Spleen (tissue), 11 donors: ENCODE results near the gene ST6GALNAC5. TPM values are rescaled to one million over a fixed set of nuclear protein-coding genes. Genes with fewer than 3 reads are reported as not detected.

Experiments used
- DNase-seq: peaks from one replicate; pipeline ENCODE4 v3.0.0-alpha.2; 2020
- H3K27ac ChIP-seq, 8 donors: fragments of 200-600 bp; sonication (generic) in 7 of 8; 1 replicate in 4 of 8; 2 replicates in 4 of 8; pipeline versions ENCODE4 v1.5.0 to v1.8.0; 2016 to 2021; ENCODE audit warnings: inconsistent platforms in 4 of 8, mild to moderate bottlenecking in 4 of 8, moderate library complexity in 1 of 8
- H3K27me3 ChIP-seq, 7 donors: fragments of 200-600 bp; sonication (generic) in 6 of 7; replicated peaks in 1 of 7; 1 replicate in 4 of 7; 2 replicates in 3 of 7; pipeline versions ENCODE4 v1.5.0 to v1.8.0; 2016 to 2021; ENCODE audit warnings: inconsistent platforms in 3 of 7, mild to moderate bottlenecking in 1 of 7
- H3K36me3 ChIP-seq, 6 donors: fragments of 200-600 bp; sonication (generic) in 5 of 6; 1 replicate in 4 of 6; 2 replicates in 2 of 6; pipeline versions ENCODE4 v1.5.0 to v1.8.0; 2016 to 2021; ENCODE audit warnings: inconsistent platforms in 2 of 6
- H3K4me1 ChIP-seq, 6 donors: fragments of 200-600 bp; sonication (generic) in 5 of 6; 1 replicate in 3 of 6; 2 replicates in 3 of 6; pipeline versions ENCODE4 v1.5.0 to v1.8.0; 2016 to 2021; ENCODE audit warnings: inconsistent platforms in 3 of 6
- H3K4me3 ChIP-seq, 8 donors: fragments of 200-600 bp; sonication (generic) in 7 of 8; 1 replicate in 4 of 8; 2 replicates in 4 of 8; pipeline versions ENCODE4 v1.5.0 to v1.8.0; 2016 to 2021; ENCODE audit warnings: inconsistent platforms in 4 of 8, mild to moderate bottlenecking in 4 of 8, moderate library complexity in 2 of 8
- H3K9me3 ChIP-seq, 8 donors: fragments of 200-600 bp; sonication (generic) in 7 of 8; 1 replicate in 4 of 8; 2 replicates in 4 of 8; pipeline versions ENCODE4 v1.5.0 to v1.8.0; 2016 to 2021; ENCODE audit warnings: inconsistent platforms in 4 of 8
- CTCF ChIP-seq, 11 experiments: fragments of 200-600 bp in 7 of 11; fragments of 450-650 bp in 4 of 11; sonication (generic) in 4 of 11; IDR thresholded peaks in 8 of 11; conservative IDR thresholded peaks in 3 of 11; 1 replicate in 7 of 11; 2 replicates in 4 of 11; pipeline versions ENCODE4 v1.4.0 to v1.8.0; 2016 to 2021; ENCODE audit warnings: antibody characterized with exemption in 11 of 11, inconsistent platforms in 4 of 11, mild to moderate bottlenecking in 1 of 11
- POLR2A ChIP-seq, 3 donors: fragments of 450-650 bp; IDR thresholded peaks; one replicate each; pipeline ENCODE4 v1.5.1; 2017; ENCODE audit warnings: antibody characterized with exemption in 3 of 3, mild to moderate bottlenecking in 1 of 3
- POLR2AphosphoS5 ChIP-seq, 3 donors: sonication (generic); formaldehyde crosslinking; IDR thresholded peaks; one replicate each; pipeline ENCODE4 v1.5.1; 2017; ENCODE audit warnings: antibody characterized with exemption in 3 of 3
- WGBS, 5 donors: extraction: QIAGEN DNeasy Blood & Tissue Kit in 3 of 5; methylation state at CpG; one replicate each; pipeline versions ENCODE4 v1.1.5 to v1.1.7; 2013 to 2018; 5-methylcytosine and 5-hydroxymethylcytosine counted together
- intact Hi-C: fragments of 100-400 bp; cut with DNase I; formaldehyde crosslinking; loops from one replicate; pipeline ENCODE4 v1.15.0; 2023; ENCODE audit warnings: low total_unique reads
- polyA plus RNA-seq, 3 donors: library from polyadenylated mRNA; stranded (reverse); fragments of 200-250 nt; gene quantifications; one replicate each; pipeline ENCODE4 v1.2.1, GENCODE V29; 2013
- total RNA-seq, 7 donors: library from RNA; depleted of rRNA in 3 of 7; stranded (reverse); fragments of >200 nt in 3 of 7; fragmentation: NEBNext Ultra II Directional in 4 of 7; extraction: Animal tissue kit (Norgen Biotek cat#: 25700) in 4 of 7; gene quantifications; one replicate each; pipeline versions ENCODE4 v1.1.0 to v1.2.1, GENCODE V29; 2016 to 2021
- donor health status: healthy with polysubstance abuse.
- donor health status: DM: no; HTN: no; CAD: no; lungs with moderate emphysema.
- donor health status: DM: no; HTN: no; CAD: no.
- donor health status: Bipolar disorder and iron deficiency.
- donor health status: healthy.
- donor health status: DM: no; HTN: no; CAD: no.
- donor health status: DM: yes; HTN: yes; CAD: no.

Gene ST6GALNAC5
- total and polyA plus RNA-seq, 10 donors, result 0.15 to 2.3 (median 1.6) TPM

- WGBS, 5 donors, result 69 to 77% (median 71%) methylated on average over 6 of the region's 6 CpGs
- H3K27me3 ChIP-seq, result no peaks in the 10 kb centered on the region
- DNase-seq, result no peak
- no peaks in the 10 kb centered on the region for H3K36me3 ChIP-seq
- H3K4me1 ChIP-seq, result no peaks in the 10 kb centered on the region
- no peak for TF ChIP-seq CTCF (IDR thresholded peaks at IDR 0.05 in 8 of 11, conservative IDR thresholded peaks at IDR 0.05 in 3 of 11)
- TF ChIP-seq POLR2A (IDR thresholded peaks at IDR 0.05), result no peak
- no peak for TF ChIP-seq POLR2AphosphoS5 (IDR thresholded peaks at IDR 0.05)
- H3K4me3 ChIP-seq, result no peak overlapping the region
- intact Hi-C loops, result no loop called here
- no peaks in the 10 kb centered on the region for H3K9me3 ChIP-seq
- no peak overlapping the region for H3K27ac ChIP-seq
Measured at GRCh38 chr1:76919085-76919484, 51.8 kb downstream of the ST6GALNAC5 start.

GRCh38 chr1:76921590-76921989 is 54.3 kb downstream of the ST6GALNAC5 start:
- intact Hi-C loops, result no loop called here
- no peak overlapping the region for H3K27ac ChIP-seq
- H3K27me3 ChIP-seq, result no peaks in the 10 kb centered on the region
- no peak for TF ChIP-seq POLR2AphosphoS5 (IDR thresholded peaks at IDR 0.05)
- no peak for TF ChIP-seq POLR2A (IDR thresholded peaks at IDR 0.05)
- no peak for TF ChIP-seq CTCF (IDR thresholded peaks at IDR 0.05 in 8 of 11, conservative IDR thresholded peaks at IDR 0.05 in 3 of 11)
- no peaks in the 10 kb centered on the region for H3K4me1 ChIP-seq
- no peaks in the 10 kb centered on the region for H3K9me3 ChIP-seq
- WGBS, 5 donors, result 72 to 85% (median 74%) methylated on average over 3 of the region's 3 CpGs
- no peak for DNase-seq
- H3K4me3 ChIP-seq, result no peak overlapping the region
- no peaks in the 10 kb centered on the region for H3K36me3 ChIP-seq

GRCh38 chr1:76925825-76926224 is 58.5 kb downstream of the ST6GALNAC5 start:
- intact Hi-C loops, result no loop called here

DNA sequence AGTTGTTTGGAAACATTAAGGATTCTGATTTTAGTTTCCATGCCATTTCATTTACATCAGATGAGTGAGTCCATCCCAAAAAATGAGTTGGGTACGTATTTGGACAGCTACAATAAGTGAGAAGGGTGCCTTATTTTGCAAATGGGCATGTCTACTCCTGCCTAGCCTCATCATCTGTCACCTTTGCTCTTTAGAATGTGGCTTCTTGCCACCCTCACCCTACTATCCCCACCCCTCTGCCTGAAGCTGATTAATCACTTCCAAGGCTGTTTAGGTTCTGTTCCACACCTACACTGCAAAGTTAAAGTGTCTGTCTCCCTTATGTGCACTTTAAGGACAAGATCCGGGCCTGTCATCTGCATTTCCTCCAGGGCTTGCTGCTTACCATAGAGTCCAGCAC is 61.2 kb downstream of the ST6GALNAC5 start:
- Histone ChIP-seq H3K36me3 (no peaks in the 10 kb centered on the region), H3K9me3 (peaks cover 0 to 12% (median 8%) of the 10 kb centered on the region in 8 donors), H3K4me3 (no peak overlapping the region), H3K27me3 (no peaks in the 10 kb centered on the region), H3K27ac (no peak overlapping the region), H3K4me1 (no peaks in the 10 kb centered on the region)
- DNase-seq, result no peak
- WGBS, 5 donors, result 73 to 93% (median 82%) methylated on average over 2 of the region's 2 CpGs
- TF ChIP-seq CTCF (IDR thresholded peaks at IDR 0.05 in 8 of 11, conservative IDR thresholded peaks at IDR 0.05 in 3 of 11), result no peak
- TF ChIP-seq POLR2A (IDR thresholded peaks at IDR 0.05), result no peak
- no peak for TF ChIP-seq POLR2AphosphoS5 (IDR thresholded peaks at IDR 0.05)
- intact Hi-C loops, result no loop called here

More at GRCh38 chr1:76925825-76926224, 58.5 kb downstream of the ST6GALNAC5 start:
- H3K9me3 ChIP-seq, result peaks cover 0 to 6% (median 2%) of the 10 kb centered on the region in 8 donors
- 78 to 91% (median 85%) methylated on average over 3 of the region's 3 CpGs for WGBS, 5 donors
- no peak overlapping the region for H3K4me3 ChIP-seq
- no peaks in the 10 kb centered on the region for H3K27me3 ChIP-seq
- no peak for DNase-seq
- TF ChIP-seq POLR2A (IDR thresholded peaks at IDR 0.05), result no peak
- no peak for TF ChIP-seq CTCF (IDR thresholded peaks at IDR 0.05 in 8 of 11, conservative IDR thresholded peaks at IDR 0.05 in 3 of 11)
- no peak for TF ChIP-seq POLR2AphosphoS5 (IDR thresholded peaks at IDR 0.05)
- H3K27ac ChIP-seq, result no peak overlapping the region
- no peaks in the 10 kb centered on the region for H3K36me3 ChIP-seq
- no peaks in the 10 kb centered on the region for H3K4me1 ChIP-seq
